Ramos (cell line): ENCODE results near the gene SEPTIN1.

Experiments used
- in situ Hi-C: fragments of 300-500 bp; cut with MboI; formaldehyde crosslinking; loops from one replicate; pipeline ENCODE4 v1.14.3; 2022; ENCODE audit warnings: low sequenced_read_pairs; ENCODE audit not compliant: unreplicated experiment

Gene SEPTIN1, protein sequence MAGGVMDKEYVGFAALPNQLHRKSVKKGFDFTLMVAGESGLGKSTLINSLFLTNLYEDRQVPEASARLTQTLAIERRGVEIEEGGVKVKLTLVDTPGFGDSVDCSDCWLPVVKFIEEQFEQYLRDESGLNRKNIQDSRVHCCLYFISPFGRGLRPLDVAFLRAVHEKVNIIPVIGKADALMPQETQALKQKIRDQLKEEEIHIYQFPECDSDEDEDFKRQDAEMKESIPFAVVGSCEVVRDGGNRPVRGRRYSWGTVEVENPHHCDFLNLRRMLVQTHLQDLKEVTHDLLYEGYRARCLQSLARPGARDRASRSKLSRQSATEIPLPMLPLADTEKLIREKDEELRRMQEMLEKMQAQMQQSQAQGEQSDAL

DNA sequence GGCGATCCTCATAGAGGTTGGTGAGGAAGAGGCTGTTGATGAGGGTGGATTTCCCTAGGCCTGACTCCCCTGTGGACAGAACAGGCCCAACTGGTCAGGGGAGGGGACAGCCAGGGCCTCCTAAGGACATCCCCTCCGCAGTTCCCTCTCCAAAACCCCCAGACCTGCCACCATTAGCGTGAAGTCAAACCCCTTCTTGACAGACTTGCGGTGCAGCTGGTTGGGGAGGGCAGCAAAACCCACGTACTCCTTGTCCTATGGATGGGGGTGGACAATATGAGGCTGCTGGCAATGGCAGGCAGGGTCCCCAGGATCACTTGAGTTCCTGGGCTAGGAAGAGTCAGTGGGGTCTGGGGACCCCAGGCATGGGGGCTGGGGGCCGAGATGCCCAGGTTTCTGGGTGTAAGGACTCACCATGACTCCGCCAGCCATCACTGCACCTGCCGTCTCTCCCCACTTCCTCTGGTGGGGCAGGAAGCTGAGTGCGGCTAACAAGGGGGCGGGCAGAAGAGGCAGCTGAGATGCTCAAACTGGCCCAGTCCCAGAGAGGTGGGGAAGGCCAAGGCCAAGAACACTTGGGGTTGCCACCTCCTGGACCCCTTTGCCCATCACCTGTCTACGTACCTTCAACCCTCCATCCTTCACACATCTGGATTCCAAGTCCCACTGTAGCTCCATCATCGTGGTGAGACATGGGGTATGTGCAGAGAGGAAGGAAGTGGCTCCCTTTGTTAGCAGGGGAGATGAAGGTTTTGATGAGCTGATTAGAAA, at the start of gene SEPTIN1:
SEPTIN1 (minus strand) TSS at position 451 of the 771 bp plus-strand sequence; CDS start at position 432, 19 bp downstream.
- in situ Hi-C loops = loop anchor here (25.0 kb wide), 1 partner anchor 570 kb away; the partner anchor contains the start of genes MAZ, MVP, PAGR1 and PRRT2

GRCh38 chr16:30430428-30430970, 48.1 kb upstream of the SEPTIN1 start:
- in situ Hi-C loops = no loop called here

- in situ Hi-C loops = loop anchor here (10.0 kb wide), 1 partner anchor 365 kb away; the partner anchor contains the start of gene ALDOA
Observed at GRCh38 chr16:30429678-30430427, 47.5 kb upstream of the SEPTIN1 start, which contains the start of gene DCTPP1. Gene DCTPP1, minus strand, starts transcription at chr16:30430030. Its CDS starts 50 bp downstream, at chr16:30429980.

- in situ Hi-C loops = loop anchor here (10.0 kb wide), 1 partner anchor 365 kb away; the partner anchor contains the start of gene ALDOA
Observed at GRCh38 chr16:30429418-30429677, 47.0 kb upstream of the SEPTIN1 start.

GRCh38 chr16:30428055-30428454, 45.7 kb upstream of the SEPTIN1 start:
- in situ Hi-C loops = loop anchor here (10.0 kb wide), 1 partner anchor 363 kb away; the partner anchor contains the start of gene ALDOA

GRCh38 chr16:30421010-30421409, 38.6 kb upstream of the SEPTIN1 start:
- in situ Hi-C loops = loop anchor here (5.0 to 10.0 kb wide), 2 partner anchors 186 to 356 kb away; partner anchors contain the start of gene ALDOA

DNA sequence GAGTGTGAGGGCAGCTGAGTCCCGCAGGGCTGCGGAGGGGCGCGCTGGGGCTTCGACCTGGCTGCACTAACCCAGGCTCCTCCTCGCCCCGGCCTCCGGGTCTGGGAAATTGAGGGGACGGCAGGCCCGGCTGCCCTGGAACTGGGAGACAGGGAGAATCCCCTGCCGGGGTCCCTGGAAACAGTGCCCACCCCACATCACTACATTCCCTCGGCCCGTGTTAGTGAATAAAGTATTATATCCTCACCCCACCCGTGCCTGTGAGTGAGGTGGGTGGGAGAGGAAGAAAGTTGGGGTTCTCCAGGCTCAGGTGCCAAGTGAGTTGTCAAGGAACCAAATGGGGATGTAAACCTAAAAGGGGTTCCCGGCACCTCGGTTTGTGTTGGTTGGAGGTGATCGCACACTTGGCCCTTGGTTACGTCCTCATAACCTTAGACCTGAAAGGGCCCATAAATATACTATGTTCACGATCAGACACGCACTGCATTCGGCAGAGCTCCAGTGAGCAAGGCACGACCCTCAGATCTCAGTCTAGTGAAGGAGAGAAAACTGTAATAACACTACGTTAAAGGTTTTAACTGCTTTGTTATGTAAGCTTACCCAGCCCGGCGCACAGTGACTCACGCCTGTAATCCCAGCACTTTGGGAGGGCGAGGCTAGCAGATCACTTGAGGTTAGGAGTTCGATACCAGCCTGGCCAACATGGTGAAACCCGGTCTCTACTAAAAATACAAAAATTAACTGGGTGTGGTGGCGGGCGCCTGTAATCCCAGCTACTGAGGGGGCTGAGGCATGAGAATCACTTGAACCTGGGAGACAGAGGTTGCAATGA, 36.2 kb upstream of the SEPTIN1 start:
- in situ Hi-C loops = no loop called here

GRCh38 chr16:30417529-30418349, 35.4 kb upstream of the SEPTIN1 start:
- in situ Hi-C loops = no loop called here

- in situ Hi-C loops = no loop called here
Observed at GRCh38 chr16:30416624-30417528, 34.5 kb upstream of the SEPTIN1 start.

DNA sequence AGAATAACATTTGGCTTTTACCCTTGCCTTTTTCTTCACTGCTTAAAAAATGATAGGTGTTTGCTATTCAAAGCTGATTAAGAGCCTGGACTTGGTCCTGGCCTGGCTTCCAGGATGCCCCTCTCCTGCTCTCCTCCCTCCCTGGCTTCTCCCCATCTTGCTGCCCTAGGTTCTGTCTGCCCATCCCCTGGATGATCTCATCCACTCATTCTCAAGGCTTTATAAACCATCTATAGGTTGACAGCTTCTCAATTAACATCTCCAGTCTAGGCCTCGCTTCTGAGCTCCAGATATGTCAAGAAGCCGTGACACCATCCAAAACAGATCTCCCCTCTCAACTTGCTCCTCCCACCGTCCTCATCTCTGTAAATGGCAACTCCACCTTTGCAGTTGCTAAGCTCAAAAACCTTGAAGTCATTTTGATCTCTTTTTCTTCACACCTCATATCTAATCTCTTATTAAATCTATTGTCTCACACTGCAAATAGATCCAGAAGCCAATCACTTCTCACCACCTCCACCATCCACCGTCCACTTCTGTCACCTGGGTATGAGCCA, 33.8 kb upstream of the SEPTIN1 start:
- in situ Hi-C loops = no loop called here

GRCh38 chr16:30414159-30414558, 31.8 kb upstream of the SEPTIN1 start:
- in situ Hi-C loops = loop anchor here (5.0 kb wide), 1 partner anchor 42 kb away; the partner anchor contains the start of genes MYL11 and TBC1D10B

- in situ Hi-C loops = loop anchor here (5.0 kb wide), 1 partner anchor 41 kb away; the partner anchor contains the start of genes MYL11 and TBC1D10B
Observed at GRCh38 chr16:30413112-30413806, 30.9 kb upstream of the SEPTIN1 start.

GRCh38 chr16:30409125-30410060, 27.0 kb upstream of the SEPTIN1 start:
- in situ Hi-C loops = loop anchor here (5.0 to 10.0 kb wide), 2 partner anchors 37 to 325 kb away; partner anchors contain the start of genes MYL11 and TBC1D10B

- in situ Hi-C loops = loop anchor here (10.0 kb wide), 1 partner anchor 323 kb away; no protein-coding TSS in a partner anchor
Observed at GRCh38 chr16:30407804-30408534, 25.6 kb upstream of the SEPTIN1 start.
